ENCODE data around the gene NXPH4. TPM values are rescaled to one million over a fixed set of nuclear protein-coding genes. Genes with fewer than 3 reads are reported as not detected.

Gene NXPH4
- total RNA-seq, 1 donor from 2014 or later: not detected

DNA sequence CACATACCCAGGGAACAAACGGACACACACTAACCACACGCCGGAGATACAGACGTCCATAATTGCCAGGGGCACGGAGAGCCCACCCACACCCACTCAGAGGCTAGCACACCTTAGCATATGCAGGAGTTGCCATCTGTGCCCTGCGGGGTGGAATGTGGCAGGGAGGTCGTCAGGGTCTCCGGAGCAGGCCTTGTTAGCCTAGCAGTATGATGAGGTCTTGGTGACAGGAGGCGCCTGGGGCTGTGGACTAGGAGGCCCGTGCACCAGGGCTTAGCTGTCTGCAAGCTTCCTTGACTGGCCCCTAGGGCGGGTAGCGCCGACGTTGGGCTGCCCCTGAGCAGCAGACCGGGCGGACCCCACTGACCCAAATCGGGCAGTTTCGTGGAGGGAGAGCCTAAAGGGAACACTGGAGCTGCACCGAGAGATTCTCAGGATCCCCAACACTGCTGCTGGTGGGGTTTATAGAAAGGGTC is 24.4 kb downstream of the NXPH4 start:
- Mint-ChIP-seq H3K4me1 (peaks cover 48% of the 10 kb centered on the region), H3K36me3 (no peaks in the 10 kb centered on the region), H3K27me3 (ENCODE audit: insufficient read depth, low read depth) (peaks cover 72% of the 10 kb centered on the region), H3K27ac (no peak overlapping the region), H3K9me3 (no peaks in the 10 kb centered on the region), H3K4me3 (peak overlapping the region; percentile 86)
- H3F3A ChIP-seq (ENCODE audit: low read depth): peaks cover 82% of the 10 kb centered on the region
- H4K20me1 ChIP-seq (ENCODE audit: low read depth): peaks cover 45% of the 10 kb centered on the region
- no peak overlapping the region for H2AFZ ChIP-seq (replicated peaks)
- TF ChIP-seq EZH2 (IDR thresholded peaks at IDR 0.05) (peak; percentile 32), EZH2phosphoT487 (IDR thresholded peaks at IDR 0.05) (no peak), CTCF (IDR thresholded peaks at IDR 0.05) (peak; percentile 22)
- peaks cover 50% of the 10 kb centered on the region for H3K4me1 ChIP-seq
- H3K9ac ChIP-seq: no peak overlapping the region
- peak; percentile 72 for DNase-seq (ENCODE audit: low spot score)
- H3K4me2 ChIP-seq: peak overlapping the region; percentile 98
- H3K27me3 ChIP-seq: peaks cover 84% of the 10 kb centered on the region
- H3K79me2 ChIP-seq (ENCODE audit: low read depth): no peaks in the 10 kb centered on the region
- no peaks in the 10 kb centered on the region for H3K36me3 ChIP-seq
- no peaks in the 10 kb centered on the region for H3K9me3 ChIP-seq (ENCODE audit: low read depth)
- H3K4me3 ChIP-seq: no peak overlapping the region
- H3K27ac ChIP-seq: no peak overlapping the region

GRCh38 chr12:57241402-57242310 is 25.1 kb downstream of the NXPH4 start:
- Mint-ChIP-seq H3K4me3 (peak overlapping the region; percentile 86), H3K4me1 (peaks cover 46% of the 10 kb centered on the region), H3K9me3 (no peaks in the 10 kb centered on the region), H3K27ac (no peak overlapping the region), H3K27me3 (ENCODE audit: insufficient read depth, low read depth) (peaks cover 70% of the 10 kb centered on the region), H3K36me3 (no peaks in the 10 kb centered on the region)
- Histone ChIP-seq H3K4me1 (peaks cover 46% of the 10 kb centered on the region), H3K4me3 (peak overlapping the region; percentile 60), H3F3A (ENCODE audit: low read depth) (peaks cover 76% of the 10 kb centered on the region), H3K9me3 (ENCODE audit: low read depth) (no peaks in the 10 kb centered on the region), H2AFZ (replicated peaks) (no peak overlapping the region), H3K36me3 (no peaks in the 10 kb centered on the region), H3K27ac (no peak overlapping the region), H4K20me1 (ENCODE audit: low read depth) (peaks cover 38% of the 10 kb centered on the region), H3K27me3 (peaks cover 77% of the 10 kb centered on the region), H3K4me2 (peak overlapping the region; percentile 91), H3K9ac (no peak overlapping the region), H3K79me2 (ENCODE audit: low read depth) (no peaks in the 10 kb centered on the region)
- TF ChIP-seq CTCF (IDR thresholded peaks at IDR 0.05) (peak; percentile 3), EZH2 (IDR thresholded peaks at IDR 0.05) (peak; percentile 2), EZH2phosphoT487 (IDR thresholded peaks at IDR 0.05) (peak; percentile 64)
- no peak for DNase-seq (ENCODE audit: low spot score)

GRCh38 chr12:57242329-57242690 is 25.7 kb downstream of the NXPH4 start:
- H3K36me3 ChIP-seq: no peaks in the 10 kb centered on the region
- no peak overlapping the region for H3K9ac ChIP-seq
- H3K79me2 ChIP-seq (ENCODE audit: low read depth): no peaks in the 10 kb centered on the region
- no peak overlapping the region for H3K27ac Mint-ChIP-seq
- no peaks in the 10 kb centered on the region for H3K9me3 Mint-ChIP-seq
- H3K27me3 ChIP-seq: peaks cover 71% of the 10 kb centered on the region
- no peak overlapping the region for H2AFZ ChIP-seq (replicated peaks)
- DNase-seq (ENCODE audit: low spot score): no peak
- H3K4me3 ChIP-seq: peak overlapping the region; percentile 60
- peaks cover 31% of the 10 kb centered on the region for H4K20me1 ChIP-seq (ENCODE audit: low read depth)
- H3K4me1 Mint-ChIP-seq: peaks cover 46% of the 10 kb centered on the region
- H3K4me2 ChIP-seq: peak overlapping the region; percentile 91
- H3K27me3 Mint-ChIP-seq (ENCODE audit: insufficient read depth, low read depth): peaks cover 63% of the 10 kb centered on the region
- H3K27ac ChIP-seq: no peak overlapping the region
- H3F3A ChIP-seq (ENCODE audit: low read depth): peaks cover 72% of the 10 kb centered on the region
- H3K9me3 ChIP-seq (ENCODE audit: low read depth): no peaks in the 10 kb centered on the region
- TF ChIP-seq EZH2phosphoT487 (IDR thresholded peaks at IDR 0.05) (no peak), CTCF (IDR thresholded peaks at IDR 0.05) (no peak), EZH2 (IDR thresholded peaks at IDR 0.05) (no peak)
- peaks cover 40% of the 10 kb centered on the region for H3K4me1 ChIP-seq
- peak overlapping the region; percentile 87 for H3K4me3 Mint-ChIP-seq
- no peaks in the 10 kb centered on the region for H3K36me3 Mint-ChIP-seq

Measured in neural progenitor cell (in vitro differentiated cells).